Measurements from ENCODE around the gene H19. TPM values are rescaled to one million over a fixed set of nuclear protein-coding genes. Genes with fewer than 3 reads are reported as not detected.

H19 gene
- total RNA-seq, 1 donor from 2014 or later: 0.52 TPM

GRCh38 chr11:1949302-1949701 is 48.3 kb downstream of the H19 start:
- Mint-ChIP-seq H3K36me3 (ENCODE audit: low read depth, unreplicated experiment) (no peaks in the 10 kb centered on the region), H3K4me1 (ENCODE audit: low read depth, unreplicated experiment) (no peaks in the 10 kb centered on the region), H3K27ac (ENCODE audit: unreplicated experiment) (no peak overlapping the region), H3K4me3 (ENCODE audit: unreplicated experiment) (no peak overlapping the region), H3K27me3 (ENCODE audit: low read depth, unreplicated experiment) (no peaks in the 10 kb centered on the region), H3K9me3 (ENCODE audit: unreplicated experiment) (no peaks in the 10 kb centered on the region)
- TF ChIP-seq CTCF (IDR thresholded peaks at IDR 0.05; ENCODE audit: insufficient read depth, low read depth, low read length) (no peak), EZH2 (IDR thresholded peaks at IDR 0.05; ENCODE audit: insufficient read depth, low read length) (no peak)
- no peak overlapping the region for H3K9ac ChIP-seq (ENCODE audit: low read length)
- H2AFZ ChIP-seq (ENCODE audit: low read depth, low read length): no peak overlapping the region
- no peak overlapping the region for H3K4me2 ChIP-seq (ENCODE audit: low read length)
- H3K4me1 ChIP-seq (ENCODE audit: insufficient read depth, low read length): no peaks in the 10 kb centered on the region
- no peaks in the 10 kb centered on the region for H4K20me1 ChIP-seq (ENCODE audit: insufficient read depth, low read length)
- H3K9me3 ChIP-seq (ENCODE audit: insufficient read depth, low read depth, low read length): no peaks in the 10 kb centered on the region
- H3K27me3 ChIP-seq (ENCODE audit: insufficient read depth, low read length): no peaks in the 10 kb centered on the region
- no peak overlapping the region for H3K27ac ChIP-seq (ENCODE audit: low read depth, low read length)
- FAIRE-seq: no peak
- H3K4me3 ChIP-seq (ENCODE audit: insufficient read depth, low read depth, low read length): no peak overlapping the region
- DNase-seq (ENCODE audit: low read depth): no peak
- H3K79me2 ChIP-seq (ENCODE audit: insufficient read depth, low read length): no peaks in the 10 kb centered on the region
- no peaks in the 10 kb centered on the region for H3K36me3 ChIP-seq (ENCODE audit: insufficient read depth, low read length)

- no peak for FAIRE-seq
- Histone ChIP-seq H3K4me1 (ENCODE audit: insufficient read depth, low read length) (no peaks in the 10 kb centered on the region), H3K4me3 (ENCODE audit: insufficient read depth, low read depth, low read length) (no peak overlapping the region), H3K9me3 (ENCODE audit: insufficient read depth, low read depth, low read length) (no peaks in the 10 kb centered on the region), H3K4me2 (ENCODE audit: low read length) (no peak overlapping the region), H4K20me1 (ENCODE audit: insufficient read depth, low read length) (no peaks in the 10 kb centered on the region), H3K36me3 (ENCODE audit: insufficient read depth, low read length) (no peaks in the 10 kb centered on the region), H3K9ac (ENCODE audit: low read length) (no peak overlapping the region), H3K27me3 (ENCODE audit: insufficient read depth, low read length) (no peaks in the 10 kb centered on the region), H3K79me2 (ENCODE audit: insufficient read depth, low read length) (no peaks in the 10 kb centered on the region), H3K27ac (ENCODE audit: low read depth, low read length) (no peak overlapping the region), H2AFZ (ENCODE audit: low read depth, low read length) (no peak overlapping the region)
- no peak for DNase-seq (ENCODE audit: low read depth)
- Mint-ChIP-seq H3K9me3 (ENCODE audit: unreplicated experiment) (no peaks in the 10 kb centered on the region), H3K36me3 (ENCODE audit: low read depth, unreplicated experiment) (no peaks in the 10 kb centered on the region), H3K4me1 (ENCODE audit: low read depth, unreplicated experiment) (no peaks in the 10 kb centered on the region), H3K4me3 (ENCODE audit: unreplicated experiment) (no peak overlapping the region), H3K27me3 (ENCODE audit: low read depth, unreplicated experiment) (no peaks in the 10 kb centered on the region), H3K27ac (ENCODE audit: unreplicated experiment) (no peak overlapping the region)
- no peak for TF ChIP-seq CTCF (IDR thresholded peaks at IDR 0.05; ENCODE audit: insufficient read depth, low read depth, low read length)
- TF ChIP-seq EZH2 (IDR thresholded peaks at IDR 0.05; ENCODE audit: insufficient read depth, low read length): no peak
Observed at GRCh38 chr11:1948389-1948788, 49.3 kb downstream of the H19 start.

GRCh38 chr11:1947592-1948237 is 49.9 kb downstream of the H19 start:
- no peak for TF ChIP-seq CTCF (IDR thresholded peaks at IDR 0.05; ENCODE audit: insufficient read depth, low read depth, low read length)
- TF ChIP-seq EZH2 (IDR thresholded peaks at IDR 0.05; ENCODE audit: insufficient read depth, low read length): no peak

More at GRCh38 chr11:1947592-1948237, 49.9 kb downstream of the H19 start:
- Mint-ChIP-seq H3K9me3 (ENCODE audit: unreplicated experiment) (no peaks in the 10 kb centered on the region), H3K36me3 (ENCODE audit: low read depth, unreplicated experiment) (no peaks in the 10 kb centered on the region), H3K27me3 (ENCODE audit: low read depth, unreplicated experiment) (no peaks in the 10 kb centered on the region), H3K4me1 (ENCODE audit: low read depth, unreplicated experiment) (no peaks in the 10 kb centered on the region), H3K4me3 (ENCODE audit: unreplicated experiment) (no peak overlapping the region), H3K27ac (ENCODE audit: unreplicated experiment) (no peak overlapping the region)
- no peaks in the 10 kb centered on the region for H3K36me3 ChIP-seq (ENCODE audit: insufficient read depth, low read length)
- no peak overlapping the region for H3K27ac ChIP-seq (ENCODE audit: low read depth, low read length)
- no peak overlapping the region for H3K4me3 ChIP-seq (ENCODE audit: insufficient read depth, low read depth, low read length)
- no peak overlapping the region for H3K4me2 ChIP-seq (ENCODE audit: low read length)
- H3K9ac ChIP-seq (ENCODE audit: low read length): no peak overlapping the region
- H3K27me3 ChIP-seq (ENCODE audit: insufficient read depth, low read length): no peaks in the 10 kb centered on the region
- FAIRE-seq (no peak), DNase-seq (ENCODE audit: low read depth) (no peak)
- H4K20me1 ChIP-seq (ENCODE audit: insufficient read depth, low read length): no peaks in the 10 kb centered on the region
- no peak overlapping the region for H2AFZ ChIP-seq (ENCODE audit: low read depth, low read length)
- no peaks in the 10 kb centered on the region for H3K4me1 ChIP-seq (ENCODE audit: insufficient read depth, low read length)
- H3K79me2 ChIP-seq (ENCODE audit: insufficient read depth, low read length): no peaks in the 10 kb centered on the region
- no peaks in the 10 kb centered on the region for H3K9me3 ChIP-seq (ENCODE audit: insufficient read depth, low read depth, low read length)
